HepG2 (cell line): ENCODE data around the gene TLR5.

ENCODE experiments used
- AGO2 ChIP-seq: fragments of 200-400 bp; formaldehyde crosslinking; optimal IDR thresholded peaks from 2 replicates; pipeline ENCODE3; 2017; ENCODE audit warnings: mild to moderate bottlenecking, low read depth, low read length, moderate library complexity
- CTCF ChIP-seq: sonication (generic); formaldehyde crosslinking; IDR thresholded peaks from 2 replicates; pipeline ENCODE4 v1.5.0; 2020; ENCODE audit warnings: mild to moderate bottlenecking, missing genetic modification reagents, moderate library complexity
- EP300 ChIP-seq, 3 experiments: sonication (generic) in 1 of 3; formaldehyde crosslinking in 1 of 3; IDR thresholded peaks; 2 replicates each; pipeline versions ENCODE4 v1.5.1 to v1.6.1; 2011 to 2020; ENCODE audit warnings: low read depth in 2 of 3, low read length in 2 of 3, borderline replicate concordance in 1 of 3, improper control_type of control experiment in 1 of 3, mild to moderate bottlenecking in 1 of 3, missing genetic modification reagents in 1 of 3, moderate library complexity in 1 of 3
- IRF2 ChIP-seq: IDR thresholded peaks from 2 replicates; pipeline ENCODE4 v1.6.1; 2018; ENCODE audit warnings: missing genetic modification reagents, missing compliant biosample characterization
- TBX3 ChIP-seq: fragments of 450-650 bp; IDR thresholded peaks from 2 replicates; pipeline ENCODE4 v1.6.1; 2017; ENCODE audit warnings: antibody characterized with exemption, mild to moderate bottlenecking, inconsistent platforms, borderline replicate concordance
- TCF12 ChIP-seq, 2 experiments: fragments of 450-650 bp in 1 of 2; sonication (generic) in 1 of 2; formaldehyde crosslinking in 1 of 2; IDR thresholded peaks; 2 replicates each; pipeline versions ENCODE4 v1.6.1 to v1.8.0; 2017 to 2022; ENCODE audit warnings: antibody characterized with exemption in 1 of 2, mild to moderate bottlenecking in 1 of 2, missing genetic modification reagents in 1 of 2, moderate library complexity in 1 of 2
- TFAP4 ChIP-seq: sonication (generic); IDR thresholded peaks from 2 replicates; pipeline ENCODE4 v1.6.1; 2016; ENCODE audit warnings: low read depth, borderline replicate concordance
- ZNF331 ChIP-seq: sonication (generic); formaldehyde crosslinking; IDR thresholded peaks from 2 replicates; pipeline ENCODE4 v1.4.0; 2020; ENCODE audit warnings: missing genetic modification reagents
- ZNF34 ChIP-seq: sonication (generic); formaldehyde crosslinking; IDR thresholded peaks from 2 replicates; pipeline ENCODE4 v1.4.0; 2020; ENCODE audit warnings: mild to moderate bottlenecking, missing genetic modification reagents, borderline replicate concordance
- ZNF503 ChIP-seq: sonication (generic); formaldehyde crosslinking; IDR thresholded peaks from 2 replicates; pipeline ENCODE4 v1.4.0; 2020; ENCODE audit warnings: missing genetic modification reagents
- ZNF530 ChIP-seq: sonication (generic); formaldehyde crosslinking; IDR thresholded peaks from 2 replicates; pipeline ENCODE4 v1.5.0; 2020; ENCODE audit warnings: low read depth, mild to moderate bottlenecking, missing genetic modification reagents

- TF ChIP-seq CTCF (CRISPR knock-in tag) = no peak
- no peak for TF ChIP-seq TFAP4
- no peak for TF ChIP-seq IRF2
- TF ChIP-seq EP300 (IDR thresholded peaks at IDR 0.05; ENCODE audit: low read depth in 2 of 2, low read length in 2 of 2) = no peak
- TF ChIP-seq EP300 (CRISPR knock-in tag; IDR thresholded peaks at IDR 0.05; ENCODE audit: borderline replicate concordance) = no peak
- no peak for TF ChIP-seq ZNF503 (CRISPR knock-in tag)
- no peak for TF ChIP-seq ZNF34 (CRISPR knock-in tag)
- no peak for TF ChIP-seq TBX3
- TF ChIP-seq ZNF530 (CRISPR knock-in tag) = no peak
- no peak for TF ChIP-seq ZNF331 (CRISPR knock-in tag)
- no peak for TF ChIP-seq TCF12 (IDR thresholded peaks at IDR 0.05)
- no peak for TF ChIP-seq TCF12 (CRISPR knock-in tag; IDR thresholded peaks at IDR 0.05)
- no peak for TF ChIP-seq AGO2
Measured at GRCh38 chr1:223089250-223089649, 53.8 kb downstream of the TLR5 start.
